OCI-LY7 (cell line): ENCODE data around the gene STPG4. TPM values are rescaled to one million over a fixed set of nuclear protein-coding genes. Genes with fewer than 3 reads are reported as not detected.

ENCODE experiments used
- BruUV-seq: library from RNA; stranded (reverse); fragments of 400-500 nt; replicated peaks from 2 replicates; lab custom pipeline; 2021; lab: Mats Ljungman, UMichigan
- CTCF ChIA-PET: fragments of 300-600 bp; sonication (Branson Sonifier 250); formaldehyde crosslinking; loops from one replicate; lab custom pipeline; 2022; ENCODE audit warnings: antibody characterized with exemption; ENCODE audit not compliant: unreplicated experiment; lab: Charles Lee
- POLR2A ChIA-PET: fragments of 300-600 bp; sonication (Branson Sonifier 250); formaldehyde crosslinking; loops from one replicate; lab custom pipeline; 2022; ENCODE audit warnings: antibody characterized with exemption; lab: Charles Lee
- DNase-seq: peaks from one replicate; pipeline ENCODE4 v3.0.0-alpha.2; 2015; ENCODE audit warnings: low spot score
- H2AFZ ChIP-seq: fragments of 200-600 bp; sonication (generic), shearing (Covaris generic); 2 replicates; pipeline ENCODE4 v1.6.1; 2014; ENCODE audit warnings: mild to moderate bottlenecking, antibody characterized with exemption, low read length, moderate library complexity
- H3K27ac ChIP-seq: fragments of 200-600 bp; sonication (generic); 2 replicates; pipeline ENCODE4 v1.5.1; 2014; ENCODE audit warnings: mixed run types, low read depth, mild to moderate bottlenecking, moderate library complexity, low read length, inconsistent platforms; ENCODE audit not compliant: poor library complexity, severe bottlenecking
- H3K36me3 ChIP-seq: fragments of 200-600 bp; sonication (generic); 2 replicates; pipeline ENCODE4 v1.6.1; 2014; ENCODE audit warnings: mild to moderate bottlenecking, antibody characterized with exemption, low read length, moderate library complexity, mixed read lengths; ENCODE audit not compliant: insufficient read depth
- H3K4me1 ChIP-seq: fragments of 200-600 bp; sonication (generic); 2 replicates; pipeline ENCODE4 v1.5.1; 2014; ENCODE audit warnings: mild to moderate bottlenecking, low read length; ENCODE audit not compliant: insufficient read depth, poor library complexity, severe bottlenecking
- H3K4me2 ChIP-seq: fragments of 200-600 bp; sonication (generic); 2 replicates; pipeline ENCODE4 v1.6.1; 2014; ENCODE audit warnings: mild to moderate bottlenecking, low read length
- H3K4me3 ChIP-seq: fragments of 200-600 bp; sonication (generic); 2 replicates; pipeline ENCODE4 v1.5.1; 2014; ENCODE audit warnings: mild to moderate bottlenecking, low read depth, low read length; ENCODE audit not compliant: poor library complexity, severe bottlenecking
- H3K79me2 ChIP-seq: fragments of 200-600 bp; sonication (generic); 2 replicates; pipeline ENCODE4 v1.6.1; 2016; ENCODE audit warnings: low read depth, mild to moderate bottlenecking, low read length, moderate library complexity, mixed read lengths; ENCODE audit not compliant: insufficient read depth
- H3K9me2 ChIP-seq: fragments of 200-600 bp; sonication (generic); 2 replicates; pipeline ENCODE4 v1.6.1; 2016; ENCODE audit warnings: mild to moderate bottlenecking, low read length, mixed read lengths; ENCODE audit not compliant: insufficient read depth
- H3K9me3 ChIP-seq: fragments of 200-600 bp; sonication (generic); 2 replicates; pipeline ENCODE4 v1.6.1; 2014; ENCODE audit warnings: mild to moderate bottlenecking, mixed run types, low read length, mixed read lengths
- H4K20me1 ChIP-seq: fragments of 200-600 bp; sonication (generic); 2 replicates; pipeline ENCODE4 v1.6.1; 2014; ENCODE audit warnings: mild to moderate bottlenecking, antibody characterized with exemption, low read length, moderate library complexity, mixed read lengths; ENCODE audit not compliant: insufficient read depth
- EZH2phosphoT487 ChIP-seq: fragments of 200-600 bp; sonication (generic); IDR thresholded peaks from 2 replicates; pipeline ENCODE4 v1.6.1; 2018; ENCODE audit warnings: low read depth, borderline replicate concordance, mild to moderate bottlenecking, mixed run types, antibody characterized with exemption, low read length, moderate library complexity, mixed read lengths
- intact Hi-C: fragments of 100-400 bp; cut with micrococcal nuclease; formaldehyde crosslinking; loops from one replicate; pipeline ENCODE4 v1.10.0; 2022; ENCODE audit not compliant: unreplicated experiment
- total RNA-seq, 2 experiments: library from RNA; depleted of rRNA in 1 of 2; stranded (reverse); fragments of >200 nt in 1 of 2; shearing (Covaris generic) in 1 of 2; gene quantifications; 2 replicates each; pipeline ENCODE4 v1.2.3, GENCODE V29; 2014 to 2022
- TF ChIP-seq, protein P1 (sequence below): fragments of 200-600 bp; sonication (generic); conservative IDR thresholded peaks from 2 replicates; pipeline ENCODE4 v1.5.1; 2014; ENCODE audit warnings: mild to moderate bottlenecking, antibody characterized with exemption, low read length, moderate library complexity, mixed read lengths

The STPG4 gene
- total RNA-seq, 2 experiments from 2014 or later = 0.68 TPM; not detected in 1

DNA sequence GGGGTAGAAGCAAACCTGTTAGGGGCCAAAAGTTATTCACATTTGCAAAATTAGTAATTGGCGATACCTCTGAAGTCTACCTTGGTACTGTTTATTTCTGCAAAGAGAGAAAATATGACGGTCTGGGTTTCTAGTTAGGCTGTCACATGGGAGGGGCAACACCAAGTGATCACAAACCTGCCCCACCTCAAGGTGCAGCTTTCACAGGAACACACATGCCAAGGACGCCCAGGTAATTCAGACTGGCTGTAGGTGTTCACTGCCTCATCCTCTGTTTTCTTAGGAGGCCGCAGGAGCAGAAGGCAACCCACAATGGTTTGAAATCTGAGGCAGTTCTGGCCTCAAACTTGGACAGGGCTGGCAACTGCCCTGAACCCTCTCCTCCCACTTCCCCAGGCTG is 56.2 kb downstream of the STPG4 start:
- ChIA-PET POLR2A (no interaction called here), CTCF (no interaction called here)
- Histone ChIP-seq H3K9me3 (no peaks in the 10 kb centered on the region), H4K20me1 (no peaks in the 10 kb centered on the region), H2AFZ (no peak overlapping the region), H3K4me3 (no peak overlapping the region), H3K4me2 (no peak overlapping the region), H3K9me2 (no peaks in the 10 kb centered on the region), H3K79me2 (no peaks in the 10 kb centered on the region), H3K4me1 (no peaks in the 10 kb centered on the region), H3K36me3 (no peaks in the 10 kb centered on the region), H3K27ac (no peak overlapping the region)
- TF ChIP-seq, protein P1, sequence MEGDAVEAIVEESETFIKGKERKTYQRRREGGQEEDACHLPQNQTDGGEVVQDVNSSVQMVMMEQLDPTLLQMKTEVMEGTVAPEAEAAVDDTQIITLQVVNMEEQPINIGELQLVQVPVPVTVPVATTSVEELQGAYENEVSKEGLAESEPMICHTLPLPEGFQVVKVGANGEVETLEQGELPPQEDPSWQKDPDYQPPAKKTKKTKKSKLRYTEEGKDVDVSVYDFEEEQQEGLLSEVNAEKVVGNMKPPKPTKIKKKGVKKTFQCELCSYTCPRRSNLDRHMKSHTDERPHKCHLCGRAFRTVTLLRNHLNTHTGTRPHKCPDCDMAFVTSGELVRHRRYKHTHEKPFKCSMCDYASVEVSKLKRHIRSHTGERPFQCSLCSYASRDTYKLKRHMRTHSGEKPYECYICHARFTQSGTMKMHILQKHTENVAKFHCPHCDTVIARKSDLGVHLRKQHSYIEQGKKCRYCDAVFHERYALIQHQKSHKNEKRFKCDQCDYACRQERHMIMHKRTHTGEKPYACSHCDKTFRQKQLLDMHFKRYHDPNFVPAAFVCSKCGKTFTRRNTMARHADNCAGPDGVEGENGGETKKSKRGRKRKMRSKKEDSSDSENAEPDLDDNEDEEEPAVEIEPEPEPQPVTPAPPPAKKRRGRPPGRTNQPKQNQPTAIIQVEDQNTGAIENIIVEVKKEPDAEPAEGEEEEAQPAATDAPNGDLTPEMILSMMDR = no peak
- TF ChIP-seq EZH2phosphoT487 = no peak
- no TSS peak for BruUV-seq
- intact Hi-C loops = no loop called here
- DNase-seq = no peak

DNA sequence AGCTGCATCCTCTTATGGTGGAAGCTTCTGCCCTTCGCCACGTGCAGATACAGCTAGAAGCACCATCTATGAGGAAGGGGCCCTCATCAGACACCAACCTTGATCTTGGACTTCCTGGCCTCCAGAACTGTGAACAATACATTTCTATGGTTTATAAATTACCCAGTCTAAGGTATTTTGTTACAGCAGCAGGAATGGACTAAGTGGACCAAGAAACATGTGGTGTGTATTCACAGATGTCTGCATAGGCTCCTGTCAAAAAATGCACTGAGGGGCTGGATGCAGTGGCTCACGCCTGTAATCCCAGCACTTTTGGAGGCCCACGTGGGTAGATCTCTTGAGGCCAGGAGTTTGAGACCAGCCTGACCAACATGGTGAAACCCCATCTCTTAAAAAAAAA is 57.5 kb downstream of the STPG4 start:
- no peaks in the 10 kb centered on the region for H3K9me3 ChIP-seq
- CTCF ChIA-PET = no interaction called here
- intact Hi-C loops = no loop called here
- DNase-seq = no peak
- no peaks in the 10 kb centered on the region for H3K79me2 ChIP-seq
- POLR2A ChIA-PET = no interaction called here
- H3K9me2 ChIP-seq = no peaks in the 10 kb centered on the region
- H3K4me3 ChIP-seq = no peak overlapping the region
- no peak overlapping the region for H3K27ac ChIP-seq
- no peak overlapping the region for H2AFZ ChIP-seq
- no peaks in the 10 kb centered on the region for H3K36me3 ChIP-seq
- H4K20me1 ChIP-seq = no peaks in the 10 kb centered on the region
- H3K4me1 ChIP-seq = no peaks in the 10 kb centered on the region
- TF ChIP-seq EZH2phosphoT487 = no peak
- TF ChIP-seq, protein P1 = no peak
- H3K4me2 ChIP-seq = no peak overlapping the region
- no TSS peak for BruUV-seq

DNA sequence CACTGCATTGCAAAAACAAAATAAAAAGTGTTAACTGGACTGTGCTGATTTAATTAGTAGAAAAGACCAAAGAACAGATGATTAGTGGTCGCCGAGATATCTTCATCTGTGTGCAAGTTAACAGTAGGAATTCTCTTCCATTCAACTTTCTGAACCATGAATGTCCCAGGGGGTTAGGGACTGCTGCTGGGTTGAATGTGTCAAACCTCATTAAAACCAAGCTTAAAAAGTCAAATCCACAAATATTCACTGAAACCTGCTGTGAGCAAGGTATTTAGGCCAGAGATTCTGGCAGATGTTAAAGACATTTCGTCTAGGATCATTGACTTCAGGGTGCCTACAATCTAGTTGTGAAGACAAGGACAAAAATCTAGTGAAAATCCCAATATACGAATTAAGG is 58.7 kb downstream of the STPG4 start:
- Histone ChIP-seq H3K79me2 (no peaks in the 10 kb centered on the region), H3K4me2 (no peak overlapping the region), H3K27ac (no peak overlapping the region), H3K4me1 (no peaks in the 10 kb centered on the region), H3K9me3 (no peaks in the 10 kb centered on the region), H4K20me1 (no peaks in the 10 kb centered on the region), H3K36me3 (no peaks in the 10 kb centered on the region), H3K9me2 (no peaks in the 10 kb centered on the region), H2AFZ (no peak overlapping the region), H3K4me3 (no peak overlapping the region)
- POLR2A ChIA-PET = no interaction called here
- CTCF ChIA-PET = no interaction called here
- TF ChIP-seq, protein P1 = no peak
- no peak for TF ChIP-seq EZH2phosphoT487
- no TSS peak for BruUV-seq
- intact Hi-C loops = no loop called here
- DNase-seq = no peak
